H1 (cell line): Measurements from ENCODE around the gene SLC13A1. TPM values are rescaled to one million over a fixed set of nuclear protein-coding genes. Genes with fewer than 3 reads are reported as not detected.

Experiments
- CTCF ChIA-PET: fragments of 300-600 bp; sonication (Branson Sonifier 250); formaldehyde crosslinking; loops from one replicate; lab custom pipeline; 2021; ENCODE audit not compliant: partially characterized antibody; lab: Charles Lee
- POLR2A ChIA-PET: fragments of 300-600 bp; sonication (Branson Sonifier 250); formaldehyde crosslinking; loops from one replicate; lab custom pipeline; 2021; ENCODE audit warnings: inconsistent platforms; ENCODE audit not compliant: partially characterized antibody; lab: Charles Lee
- DNase-seq, 2 experiments: peaks; one replicate each; pipeline versions ENCODE4 v3.0.0 to v3.0.0-alpha.2; 2010 to 2022; ENCODE audit warnings: low spot score in 2 of 2, low read depth in 1 of 2, mixed read lengths in 1 of 2
- FAIRE-seq: peaks from 2 replicates; lab custom pipeline; 2011; peaks lifted over from hg19 to GRCh38; lab: Jason Lieb, UNC
- H2AFZ ChIP-seq: 2 replicates; pipeline ENCODE4 v1.8.1; 2012; ENCODE audit warnings: low read length, inconsistent platforms
- H2AK5ac ChIP-seq: 2 replicates; pipeline ENCODE4 v1.6.1; 2013; ENCODE audit warnings: low read depth, low read length
- H2BK120ac ChIP-seq: replicated peaks from 2 replicates; pipeline ENCODE3; 2013; ENCODE audit warnings: low read depth, low read length, inconsistent platforms
- H2BK12ac ChIP-seq: 2 replicates; pipeline ENCODE4 v1.6.1; 2013; ENCODE audit warnings: low read depth, low read length
- H2BK15ac ChIP-seq: 2 replicates; pipeline ENCODE4 v1.6.1; 2013; ENCODE audit warnings: low read length
- H2BK20ac ChIP-seq: 2 replicates; pipeline ENCODE4 v1.6.1; 2013; ENCODE audit warnings: low read length
- H2BK5ac ChIP-seq: 2 replicates; pipeline ENCODE4 v1.6.1; 2013; ENCODE audit warnings: low read depth, low read length
- H3K14ac ChIP-seq: 2 replicates; pipeline ENCODE4 v1.6.1; 2013; ENCODE audit warnings: inconsistent platforms; ENCODE audit not compliant: insufficient read length
- H3K18ac ChIP-seq: 2 replicates; pipeline ENCODE4 v1.6.1; 2013; ENCODE audit warnings: low read length; ENCODE audit errors: extremely low read depth
- H3K23ac ChIP-seq: 2 replicates; pipeline ENCODE4 v1.6.1; 2013; ENCODE audit warnings: inconsistent platforms; ENCODE audit not compliant: insufficient read length
- H3K23me2 ChIP-seq: 2 replicates; pipeline ENCODE4 v1.6.1; 2013; ENCODE audit warnings: low read depth, low read length
- H3K27ac ChIP-seq: 2 replicates; pipeline ENCODE4 v1.6.1; 2011; ENCODE audit warnings: low read depth, low read length, inconsistent platforms
- H3K27me3 ChIP-seq, 4 experiments: replicated peaks in 1 of 4; 1 replicate in 1 of 4; 2 replicates in 3 of 4; pipeline versions ENCODE4 v1.6.1 to v1.8.1; 2011 to 2013; ENCODE audit warnings: low read length in 3 of 4, mild to moderate bottlenecking in 3 of 4, inconsistent platforms in 2 of 4, mixed read lengths in 2 of 4, moderate library complexity in 1 of 4; ENCODE audit not compliant: control insufficient read depth in 3 of 4, insufficient read depth in 3 of 4; ENCODE audit errors: extremely low read depth in 1 of 4
- H3K36me3 ChIP-seq, 4 experiments: 2 replicates each; pipeline versions ENCODE4 v1.6.1 to v1.8.1; 2011 to 2013; ENCODE audit warnings: mild to moderate bottlenecking in 4 of 4, low read length in 3 of 4, moderate library complexity in 2 of 4, control low read depth in 1 of 4, inconsistent platforms in 1 of 4; ENCODE audit not compliant: insufficient read depth in 4 of 4, control insufficient read depth in 2 of 4
- H3K4ac ChIP-seq: replicated peaks from 2 replicates; pipeline ENCODE3; 2013; ENCODE audit warnings: low read length, low read depth, mixed read lengths, inconsistent platforms; ENCODE audit not compliant: insufficient read length
- H3K4me1 ChIP-seq, 4 experiments: replicated peaks in 1 of 4; 1 replicate in 1 of 4; 2 replicates in 3 of 4; pipeline versions ENCODE4 v1.6.1 to v1.8.1; 2011 to 2013; ENCODE audit warnings: low read length in 3 of 4, inconsistent platforms in 2 of 4, mixed read lengths in 1 of 4; ENCODE audit not compliant: insufficient read depth in 4 of 4, control insufficient read depth in 3 of 4
- H3K4me2 ChIP-seq, 2 experiments: 2 replicates each; pipeline versions ENCODE4 v1.6.1 to v1.8.1; 2011 to 2013; ENCODE audit warnings: low read depth in 2 of 2, low read length in 2 of 2, control low read depth in 1 of 2, inconsistent platforms in 1 of 2, mild to moderate bottlenecking in 1 of 2; ENCODE audit not compliant: insufficient read depth in 1 of 2
- H3K4me3 ChIP-seq, 4 experiments: fragments of 200-600, 300-600 bp in 1 of 4; sonication (generic), shearing (Covaris generic), sonication (Bioruptor Twin) in 1 of 4; 2 replicates each; pipeline versions ENCODE4 v1.5.1 to v1.8.1; 2011 to 2016; ENCODE audit warnings: low read length in 4 of 4, low read depth in 3 of 4, control low read depth in 2 of 4, inconsistent platforms in 2 of 4, mild to moderate bottlenecking in 2 of 4, mixed read lengths in 1 of 4, moderate library complexity in 1 of 4; ENCODE audit not compliant: insufficient read depth in 2 of 4; ENCODE audit errors: extremely low read depth in 1 of 4
- H3K56ac ChIP-seq: replicated peaks from 2 replicates; pipeline ENCODE3; 2013; ENCODE audit warnings: low read depth, mild to moderate bottlenecking, mixed read lengths, low read length, inconsistent platforms; ENCODE audit not compliant: insufficient read length
- H3K79me1 ChIP-seq: 2 replicates; pipeline ENCODE4 v1.6.1; 2013; ENCODE audit warnings: low read depth, low read length, control low read depth
- H3K79me2 ChIP-seq, 2 experiments: 2 replicates each; pipeline versions ENCODE4 v1.6.1 to v1.8.1; 2012 to 2013; ENCODE audit warnings: low read length in 2 of 2, mild to moderate bottlenecking in 2 of 2, inconsistent platforms in 1 of 2; ENCODE audit not compliant: insufficient read depth in 2 of 2, control insufficient read depth in 1 of 2
- H3K9ac ChIP-seq, 4 experiments: replicated peaks in 1 of 4; 1 replicate in 1 of 4; 2 replicates in 3 of 4; pipeline versions ENCODE4 v1.6.1 to v1.8.1; 2011 to 2013; ENCODE audit warnings: low read depth in 3 of 4, low read length in 3 of 4, control low read depth in 2 of 4, mild to moderate bottlenecking in 2 of 4, moderate library complexity in 2 of 4, inconsistent platforms in 1 of 4; ENCODE audit errors: extremely low read depth in 1 of 4
- H3K9me3 ChIP-seq, 2 experiments: 2 replicates each; pipeline versions ENCODE4 v1.6.1 to v1.8.1; 2012 to 2013; ENCODE audit warnings: mild to moderate bottlenecking in 2 of 2, moderate library complexity in 2 of 2, control low read depth in 1 of 2, inconsistent platforms in 1 of 2, low read depth in 1 of 2, low read length in 1 of 2, mixed read lengths in 1 of 2; ENCODE audit not compliant: insufficient read depth in 2 of 2
- H4K20me1 ChIP-seq, 2 experiments: replicated peaks in 1 of 2; 2 replicates each; pipeline versions ENCODE3 to v1.8.1; 2011 to 2013; ENCODE audit warnings: inconsistent platforms in 2 of 2, low read length in 2 of 2, mild to moderate bottlenecking in 1 of 2; ENCODE audit not compliant: insufficient read depth in 2 of 2, control insufficient read depth in 1 of 2
- H4K5ac ChIP-seq: 2 replicates; pipeline ENCODE4 v1.6.1; 2013; ENCODE audit warnings: low read length, low read depth, mixed read lengths, inconsistent platforms; ENCODE audit not compliant: insufficient read length
- H4K8ac ChIP-seq: 2 replicates; pipeline ENCODE4 v1.8.0; 2013; ENCODE audit warnings: mild to moderate bottlenecking, moderate library complexity, low read length, inconsistent platforms; ENCODE audit not compliant: insufficient read depth; ENCODE audit errors: extremely low read depth
- H4K91ac ChIP-seq: replicated peaks from 2 replicates; pipeline ENCODE3; 2013; ENCODE audit warnings: low read length, mixed read lengths, inconsistent platforms; ENCODE audit not compliant: insufficient read length
- ASH2L ChIP-seq: fragments of 200-600, 300-600 bp; sonication (generic); IDR thresholded peaks from one replicate; pipeline ENCODE4 v1.7.1; 2017; ENCODE audit warnings: low read length
- ATF3 ChIP-seq: IDR thresholded peaks from 2 replicates; pipeline ENCODE4 v1.6.1; 2011; ENCODE audit warnings: low read depth, mild to moderate bottlenecking, low read length; ENCODE audit not compliant: insufficient read depth
- BACH1 ChIP-seq: IDR thresholded peaks from 2 replicates; pipeline ENCODE4 v1.6.1; 2012; ENCODE audit warnings: low read length, improper control_type of control experiment
- CBX5 ChIP-seq: fragments of 300-800, 300-1000 bp; sonication (generic); IDR thresholded peaks from 2 replicates; pipeline ENCODE4 v1.7.1; 2016; ENCODE audit warnings: antibody characterized with exemption, low read length, low read depth
- CHD2 ChIP-seq: IDR thresholded peaks from 2 replicates; pipeline ENCODE4 v1.6.1; 2012; ENCODE audit warnings: low read length, improper control_type of control experiment
- KDM4A ChIP-seq: IDR thresholded peaks from one replicate; pipeline ENCODE4 v1.7.1; 2012; ENCODE audit warnings: low read depth, mild to moderate bottlenecking, moderate library complexity, low read length, inconsistent platforms; ENCODE audit not compliant: severe bottlenecking
- MAFK ChIP-seq: IDR thresholded peaks from 2 replicates; pipeline ENCODE4 v1.6.1; 2012; ENCODE audit warnings: low read depth, mild to moderate bottlenecking, improper control_type of control experiment, low read length
- NANOG ChIP-seq: IDR thresholded peaks from 2 replicates; pipeline ENCODE4 v1.6.1; 2011; ENCODE audit warnings: low read length, low read depth, mild to moderate bottlenecking, inconsistent platforms; ENCODE audit not compliant: insufficient read depth, poor library complexity, severe bottlenecking
- RBBP5 ChIP-seq: IDR thresholded peaks from 2 replicates; pipeline ENCODE4 v1.7.1; 2012; ENCODE audit warnings: low read depth, mild to moderate bottlenecking, inconsistent platforms, low read length, moderate library complexity, borderline replicate concordance
- RFX5 ChIP-seq: IDR thresholded peaks from 2 replicates; pipeline ENCODE4 v1.6.1; 2011; ENCODE audit warnings: low read depth, low read length, improper control_type of control experiment, borderline replicate concordance
- SAP30 ChIP-seq: fragments of 300-600 bp; sonication (generic); IDR thresholded peaks from 2 replicates; pipeline ENCODE4 v1.7.1; 2012; ENCODE audit warnings: low read length, moderate library complexity, mild to moderate bottlenecking, inconsistent platforms; ENCODE audit not compliant: insufficient read depth, insufficient replicate concordance
- SIX5 ChIP-seq: IDR thresholded peaks from 2 replicates; pipeline ENCODE4 v1.6.1; 2011; ENCODE audit warnings: mild to moderate bottlenecking, low read depth, low read length
- SRF ChIP-seq: IDR thresholded peaks from 2 replicates; pipeline ENCODE4 v1.6.1; 2011; ENCODE audit warnings: mild to moderate bottlenecking, low read depth, low read length, moderate library complexity
- TAF7 ChIP-seq: optimal IDR thresholded peaks from 2 replicates; pipeline ENCODE3; 2011; ENCODE audit warnings: low read depth, mild to moderate bottlenecking, inconsistent platforms, low read length, moderate library complexity, borderline replicate concordance
- TCF12 ChIP-seq: IDR thresholded peaks from 2 replicates; pipeline ENCODE4 v1.6.1; 2011; ENCODE audit warnings: low read depth, mild to moderate bottlenecking, low read length
- polyA plus RNA-seq, 7 experiments: library from polyadenylated mRNA; depleted of rRNA in 3 of 7; stranded (reverse) in 5 of 7; unstranded in 2 of 7; fragments of >200 nt in 5 of 7; fragments of 200-250 nt in 2 of 7; gene quantifications; 1 replicate in 5 of 7; 2 replicates in 1 of 7; 4 replicates in 1 of 7; pipeline versions ENCODE4 v1.2.1 to v1.2.3, GENCODE V29; 2011 to 2013; ENCODE audit warnings: missing spikeins in 2 of 7, mixed read lengths in 2 of 7
- total RNA-seq: library from RNA; stranded (reverse); fragmentation: NEBNext Ultra II Directional; extraction: Animal tissue kit (Norgen Biotek cat#: 25700); gene quantifications from 2 replicates; pipeline ENCODE4 v1.2.1, GENCODE V29; 2021

Gene SLC13A1
- total and polyA plus RNA-seq, 2 of the 8 experiments (the other 6 are each of a cell fraction or from before 2014, with no cell fraction given) = not detected

GRCh38 chr7:123120286-123120685 lies 79.5 kb downstream of the SLC13A1 start:
- no peaks in the 10 kb centered on the region for H3K23me2 ChIP-seq
- H4K8ac ChIP-seq = no peak overlapping the region
- H2AK5ac ChIP-seq = no peak overlapping the region
- no peak overlapping the region for H3K18ac ChIP-seq
- H2BK15ac ChIP-seq = no peak overlapping the region
- no peak overlapping the region for H3K14ac ChIP-seq
- no peak for FAIRE-seq
- no peak overlapping the region for H3K4me2 ChIP-seq
- H3K79me2 ChIP-seq = no peaks in the 10 kb centered on the region
- peaks cover 0 to 1% (median 0%) of the 10 kb centered on the region in 4 experiments; a peak in 1 of 7 replicates for H3K27me3 ChIP-seq
- DNase-seq = no peak
- ChIA-PET CTCF (interaction anchor here (0.6 kb wide), 1 partner anchor 1083 kb away, joined by 6 read pairs; no protein-coding TSS in a partner anchor), POLR2A (no interaction called here)
- H2BK120ac ChIP-seq = no peak overlapping the region
- H3K9me3 ChIP-seq = no peaks in the 10 kb centered on the region
- no peak overlapping the region for H2BK20ac ChIP-seq
- H3K27ac ChIP-seq = no peak overlapping the region; the same call in 1 of the 2 replicates
- H3K36me3 ChIP-seq = no peaks in the 10 kb centered on the region
- H3K79me1 ChIP-seq = no peaks in the 10 kb centered on the region
- no peaks in the 10 kb centered on the region for H4K20me1 ChIP-seq
- no peak overlapping the region for H3K9ac ChIP-seq
- H2BK12ac ChIP-seq = no peak overlapping the region
- no peak overlapping the region for H2BK5ac ChIP-seq
- no peak overlapping the region for H3K4me3 ChIP-seq
- H3K4ac ChIP-seq = no peak overlapping the region
- H3K4me1 ChIP-seq = peaks cover 0 to 7% (median 3%) of the 10 kb centered on the region in 4 experiments; a peak in 3 of 7 replicates
- no peak overlapping the region for H3K23ac ChIP-seq
- H4K5ac ChIP-seq = no peak overlapping the region
- no peak overlapping the region for H3K56ac ChIP-seq
- no peak overlapping the region for H4K91ac ChIP-seq
- no peak overlapping the region for H2AFZ ChIP-seq
- TF ChIP-seq RBBP5 (no peak), BACH1 (no peak), TCF12 (no peak), SIX5 (no peak), MAFK (no peak), ASH2L (no peak), ATF3 (no peak), RFX5 (no peak), KDM4A (no peak), CHD2 (no peak), TAF7 (no peak), SRF (no peak), CBX5 (no peak), NANOG (no peak), SAP30 (no peak)
